Gastrocnemius medialis (tissue), 4 donors: Measurements from ENCODE around the gene MORF4L2.

ENCODE experiments used
- POLR2A ChIP-seq, 2 donors: fragments of 450-650 bp; IDR thresholded peaks; one replicate each; pipeline ENCODE4 v1.6.1; 2017; ENCODE audit warnings: antibody characterized with exemption in 2 of 2, mild to moderate bottlenecking in 2 of 2, moderate library complexity in 2 of 2
- TF ChIP-seq, protein P1 (sequence below), 5 experiments: fragments of 450-650 bp in 3 of 5; fragments of 200-600 bp in 2 of 5; sonication (generic) in 2 of 5; IDR thresholded peaks in 4 of 5; conservative IDR thresholded peaks in 1 of 5; 1 replicate in 4 of 5; 2 replicates in 1 of 5; pipeline ENCODE4 v1.5.1; 2016 to 2019; ENCODE audit warnings: antibody characterized with exemption in 5 of 5, mild to moderate bottlenecking in 3 of 5, moderate library complexity in 3 of 5

- TF ChIP-seq, protein P1, sequence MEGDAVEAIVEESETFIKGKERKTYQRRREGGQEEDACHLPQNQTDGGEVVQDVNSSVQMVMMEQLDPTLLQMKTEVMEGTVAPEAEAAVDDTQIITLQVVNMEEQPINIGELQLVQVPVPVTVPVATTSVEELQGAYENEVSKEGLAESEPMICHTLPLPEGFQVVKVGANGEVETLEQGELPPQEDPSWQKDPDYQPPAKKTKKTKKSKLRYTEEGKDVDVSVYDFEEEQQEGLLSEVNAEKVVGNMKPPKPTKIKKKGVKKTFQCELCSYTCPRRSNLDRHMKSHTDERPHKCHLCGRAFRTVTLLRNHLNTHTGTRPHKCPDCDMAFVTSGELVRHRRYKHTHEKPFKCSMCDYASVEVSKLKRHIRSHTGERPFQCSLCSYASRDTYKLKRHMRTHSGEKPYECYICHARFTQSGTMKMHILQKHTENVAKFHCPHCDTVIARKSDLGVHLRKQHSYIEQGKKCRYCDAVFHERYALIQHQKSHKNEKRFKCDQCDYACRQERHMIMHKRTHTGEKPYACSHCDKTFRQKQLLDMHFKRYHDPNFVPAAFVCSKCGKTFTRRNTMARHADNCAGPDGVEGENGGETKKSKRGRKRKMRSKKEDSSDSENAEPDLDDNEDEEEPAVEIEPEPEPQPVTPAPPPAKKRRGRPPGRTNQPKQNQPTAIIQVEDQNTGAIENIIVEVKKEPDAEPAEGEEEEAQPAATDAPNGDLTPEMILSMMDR (IDR thresholded peaks at IDR 0.05 in 4 of 5, conservative IDR thresholded peaks at IDR 0.05 in 1 of 5): no peak
- no peak for TF ChIP-seq POLR2A (IDR thresholded peaks at IDR 0.05)
These were observed 12.7 kb upstream of the MORF4L2 start for GRCh38 chrX:103699243-103699642.
